Muscle layer of duodenum (tissue), 2 donors: Measurements from ENCODE around the gene CREB1.

ENCODE experiments used
- H3K27ac ChIP-seq: one replicate; pipeline ENCODE4 v1.7.0; 2013; ENCODE audit warnings: mild to moderate bottlenecking, low read length
- H3K27me3 ChIP-seq: one replicate; pipeline ENCODE4 v1.7.0; 2013; ENCODE audit warnings: low read depth, mild to moderate bottlenecking, control low read depth, low read length
- H3K36me3 ChIP-seq, 2 donors: one replicate each; pipeline ENCODE4 v1.7.0; 2013; ENCODE audit warnings: low read length in 2 of 2, control low read depth in 1 of 2, mild to moderate bottlenecking in 1 of 2; ENCODE audit not compliant: insufficient read depth in 2 of 2, control insufficient read depth in 1 of 2
- H3K4me1 ChIP-seq, 2 donors: one replicate each; pipeline ENCODE4 v1.7.0; 2013; ENCODE audit warnings: low read length in 2 of 2, mild to moderate bottlenecking in 2 of 2, control low read depth in 1 of 2, moderate library complexity in 1 of 2; ENCODE audit not compliant: insufficient read depth in 2 of 2, control insufficient read depth in 1 of 2
- H3K4me3 ChIP-seq, 2 donors: one replicate each; pipeline ENCODE4 v1.7.0; 2013; ENCODE audit warnings: low read length in 2 of 2, low read depth in 1 of 2, mild to moderate bottlenecking in 1 of 2
- H3K9me3 ChIP-seq, 2 donors: one replicate each; pipeline ENCODE4 v1.7.0; 2013; ENCODE audit warnings: low read length in 2 of 2, control low read depth in 1 of 2, mild to moderate bottlenecking in 1 of 2; ENCODE audit not compliant: control insufficient read depth in 1 of 2
- donor health status: healthy.

CREB1 gene

GRCh38 chr2:207594731-207595130 lies 65.0 kb downstream of the CREB1 start:
- Histone ChIP-seq H3K9me3 (no peaks in the 10 kb centered on the region), H3K27ac (no peak overlapping the region), H3K36me3 (peaks cover 11 to 22% of the 10 kb centered on the region in 2 donors), H3K4me1 (no peaks in the 10 kb centered on the region), H3K27me3 (no peaks in the 10 kb centered on the region), H3K4me3 (no peak overlapping the region)

- no peaks in the 10 kb centered on the region for H3K9me3 ChIP-seq
- no peaks in the 10 kb centered on the region for H3K27me3 ChIP-seq
- no peak overlapping the region for H3K4me3 ChIP-seq
- peaks cover 7 to 18% of the 10 kb centered on the region in 2 donors for H3K36me3 ChIP-seq
- no peak overlapping the region for H3K27ac ChIP-seq
- H3K4me1 ChIP-seq, result no peaks in the 10 kb centered on the region
These were observed 69.9 kb downstream of the CREB1 start for GRCh38 chr2:207599636-207600035.

- Histone ChIP-seq H3K27ac (no peak overlapping the region), H3K36me3 (peaks cover 7 to 18% of the 10 kb centered on the region in 2 donors), H3K4me3 (no peak overlapping the region), H3K9me3 (no peaks in the 10 kb centered on the region), H3K4me1 (no peaks in the 10 kb centered on the region), H3K27me3 (no peaks in the 10 kb centered on the region)
These were observed 70.5 kb downstream of the CREB1 start for GRCh38 chr2:207600231-207600630.

- H3K4me3 ChIP-seq, result no peak overlapping the region
- H3K4me1 ChIP-seq, result no peaks in the 10 kb centered on the region
- H3K27ac ChIP-seq, result no peak overlapping the region
- H3K36me3 ChIP-seq, result peaks cover 7 to 18% of the 10 kb centered on the region in 2 donors
- no peaks in the 10 kb centered on the region for H3K27me3 ChIP-seq
- no peaks in the 10 kb centered on the region for H3K9me3 ChIP-seq
These were observed 72.0 kb downstream of the CREB1 start for GRCh38 chr2:207601774-207602173.

GRCh38 chr2:207603486-207603885 lies 73.7 kb downstream of the CREB1 start:
- no peak overlapping the region for H3K27ac ChIP-seq
- no peaks in the 10 kb centered on the region for H3K9me3 ChIP-seq
- H3K27me3 ChIP-seq, result no peaks in the 10 kb centered on the region
- H3K36me3 ChIP-seq, result peaks cover 0 to 10% of the 10 kb centered on the region in 2 donors
- no peak overlapping the region for H3K4me3 ChIP-seq
- H3K4me1 ChIP-seq, result no peaks in the 10 kb centered on the region

- H3K9me3 ChIP-seq, result no peaks in the 10 kb centered on the region
- no peak overlapping the region for H3K4me3 ChIP-seq
- no peaks in the 10 kb centered on the region for H3K4me1 ChIP-seq
- H3K27me3 ChIP-seq, result no peaks in the 10 kb centered on the region
- peaks cover 0 to 10% of the 10 kb centered on the region in 2 donors for H3K36me3 ChIP-seq
- H3K27ac ChIP-seq, result no peak overlapping the region
These were observed 76.6 kb downstream of the CREB1 start for GRCh38 chr2:207606399-207606798.

- no peak overlapping the region for H3K4me3 ChIP-seq
- no peak overlapping the region for H3K27ac ChIP-seq
- H3K9me3 ChIP-seq, result no peaks in the 10 kb centered on the region
- peaks cover 0 to 10% of the 10 kb centered on the region in 2 donors for H3K36me3 ChIP-seq
- H3K27me3 ChIP-seq, result no peaks in the 10 kb centered on the region
- H3K4me1 ChIP-seq, result no peaks in the 10 kb centered on the region
These were observed 77.1 kb downstream of the CREB1 start for GRCh38 chr2:207606829-207607228.

GRCh38 chr2:207612714-207613113 lies 83.0 kb downstream of the CREB1 start:
- peaks cover 0 to 5% of the 10 kb centered on the region in 2 donors for H3K36me3 ChIP-seq
- H3K4me3 ChIP-seq, result no peak overlapping the region
- no peaks in the 10 kb centered on the region for H3K27me3 ChIP-seq
- no peaks in the 10 kb centered on the region for H3K9me3 ChIP-seq
- peaks cover 0 to 5% of the 10 kb centered on the region in 2 donors for H3K4me1 ChIP-seq
- no peak overlapping the region for H3K27ac ChIP-seq

GRCh38 chr2:207614824-207615223 lies 85.1 kb downstream of the CREB1 start:
- H3K4me3 ChIP-seq, result no peak overlapping the region
- H3K36me3 ChIP-seq, result peaks cover 3 to 5% of the 10 kb centered on the region in 2 donors
- no peak overlapping the region for H3K27ac ChIP-seq
- peaks cover 0 to 5% of the 10 kb centered on the region in 2 donors for H3K4me1 ChIP-seq
- no peaks in the 10 kb centered on the region for H3K9me3 ChIP-seq
- H3K27me3 ChIP-seq, result no peaks in the 10 kb centered on the region

- Histone ChIP-seq H3K27ac (no peak overlapping the region), H3K4me1 (peaks cover 0 to 5% of the 10 kb centered on the region in 2 donors), H3K27me3 (no peaks in the 10 kb centered on the region)
These were observed 86.4 kb downstream of the CREB1 start for GRCh38 chr2:207616185-207616584.

GRCh38 chr2:207617011-207617671 lies 87.4 kb downstream of the CREB1 start:
- peaks cover 0 to 5% of the 10 kb centered on the region in 2 donors for H3K4me1 ChIP-seq
- H3K9me3 ChIP-seq, result no peaks in the 10 kb centered on the region
- no peaks in the 10 kb centered on the region for H3K27me3 ChIP-seq
- H3K36me3 ChIP-seq, result peaks cover 3 to 11% of the 10 kb centered on the region in 2 donors
- no peak overlapping the region for H3K4me3 ChIP-seq
- H3K27ac ChIP-seq, result peak overlapping the region; percentile 26

More at GRCh38 chr2:207616185-207616584, 86.4 kb downstream of the CREB1 start:
- Histone ChIP-seq H3K4me3 (no peak overlapping the region), H3K36me3 (peaks cover 3 to 6% of the 10 kb centered on the region in 2 donors), H3K9me3 (no peaks in the 10 kb centered on the region)

GRCh38 chr2:207619764-207620203 lies 90.0 kb downstream of the CREB1 start:
- H3K27ac ChIP-seq, result no peak overlapping the region
- H3K27me3 ChIP-seq, result no peaks in the 10 kb centered on the region
- no peak overlapping the region for H3K4me3 ChIP-seq
- H3K4me1 ChIP-seq, result peaks cover 7 to 20% of the 10 kb centered on the region in 2 donors
- H3K9me3 ChIP-seq, result no peaks in the 10 kb centered on the region
- peaks cover 3 to 11% of the 10 kb centered on the region in 2 donors for H3K36me3 ChIP-seq
